Caco-2 (cell line): ENCODE results near the gene IRAK3. TPM values are rescaled to one million over a fixed set of nuclear protein-coding genes. Genes with fewer than 3 reads are reported as not detected.

Experiments
- BruUV-seq: library from RNA; stranded (reverse); fragments of 400-500 nt; replicated peaks from 2 replicates; lab custom pipeline; 2021; lab: Mats Ljungman, UMichigan
- CTCF ChIA-PET: fragments of 300-600 bp; sonication (Branson Sonifier 250); formaldehyde crosslinking; loops from one replicate; lab custom pipeline; 2022; ENCODE audit warnings: antibody characterized with exemption; lab: Charles Lee
- POLR2A ChIA-PET: fragments of 300-600 bp; sonication (Branson Sonifier 250); formaldehyde crosslinking; loops from one replicate; lab custom pipeline; 2022; ENCODE audit warnings: antibody characterized with exemption; lab: Charles Lee
- DNase-seq, 2 experiments: peaks; one replicate each; pipeline versions ENCODE4 v3.0.0 to v3.0.0-alpha.2; 2020 to 2022
- H3K27me3 ChIP-seq: replicated peaks from 2 replicates; pipeline ENCODE4 v1.6.0; 2011; ENCODE audit warnings: low read length; ENCODE audit not compliant: control insufficient read depth, insufficient read depth
- H3K36me3 ChIP-seq: 2 replicates; pipeline ENCODE4 v1.5.1; 2011; ENCODE audit warnings: low read length; ENCODE audit not compliant: control insufficient read depth, insufficient read depth
- H3K4me1 ChIP-seq: fragments of 250-450 bp; sonication (Bioruptor Pico); 2 replicates; pipeline ENCODE4 v1.5.1; 2020; ENCODE audit warnings: mild to moderate bottlenecking
- H3K4me3 ChIP-seq: 2 replicates; pipeline ENCODE4 v1.5.1; 2011; ENCODE audit warnings: low read depth, mild to moderate bottlenecking, control low read depth, low read length
- H3K9me3 ChIP-seq: fragments of 250-450 bp; sonication (Bioruptor Pico); 2 replicates; pipeline ENCODE4 v1.5.1; 2020; ENCODE audit warnings: mild to moderate bottlenecking, moderate library complexity
- H3K27ac Mint-ChIP-seq: one replicate; pipeline ENCODE4 v1.8.0; 2022; ENCODE audit warnings: mixed read lengths; ENCODE audit not compliant: unreplicated experiment
- H3K27me3 Mint-ChIP-seq: one replicate; pipeline ENCODE4 v1.8.0; 2022; ENCODE audit warnings: mixed read lengths; ENCODE audit not compliant: insufficient read depth, unreplicated experiment
- H3K36me3 Mint-ChIP-seq: one replicate; pipeline ENCODE4 v1.8.0; 2022; ENCODE audit warnings: mild to moderate bottlenecking, mixed read lengths; ENCODE audit not compliant: insufficient read depth, unreplicated experiment
- H3K4me1 Mint-ChIP-seq: one replicate; pipeline ENCODE4 v1.8.0; 2022; ENCODE audit warnings: low read depth, mixed read lengths; ENCODE audit not compliant: unreplicated experiment
- H3K4me3 Mint-ChIP-seq: one replicate; pipeline ENCODE4 v1.8.0; 2022; ENCODE audit warnings: mild to moderate bottlenecking, moderate library complexity, mixed read lengths; ENCODE audit not compliant: unreplicated experiment
- H3K9me3 Mint-ChIP-seq: one replicate; pipeline ENCODE4 v1.8.0; 2022; ENCODE audit warnings: mixed read lengths; ENCODE audit not compliant: unreplicated experiment
- CTCF ChIP-seq, 2 experiments: fragments of 200-600 bp in 1 of 2; IDR thresholded peaks; 1 replicate in 1 of 2; 2 replicates in 1 of 2; pipeline versions ENCODE4 v1.5.1 to v1.8.0; 2011 to 2022; ENCODE audit warnings: antibody characterized with exemption in 1 of 2, control low read depth in 1 of 2, inconsistent platforms in 1 of 2, low read depth in 1 of 2, low read length in 1 of 2, mild to moderate bottlenecking in 1 of 2, moderate library complexity in 1 of 2; ENCODE audit not compliant: insufficient read depth in 1 of 2, severe bottlenecking in 1 of 2, unreplicated experiment in 1 of 2
- intact Hi-C: fragments of 100-400 bp; cut with micrococcal nuclease; formaldehyde crosslinking; loops from one replicate; pipeline ENCODE4 v1.10.0; 2022; ENCODE audit not compliant: unreplicated experiment
- total RNA-seq: library from RNA; stranded (reverse); gene quantifications from 2 replicates; pipeline ENCODE4 v1.2.3, GENCODE V29; 2022

The IRAK3 gene
- total RNA-seq, 1 experiment from 2014 or later: not detected

- Histone ChIP-seq H3K27me3 (no peaks in the 10 kb centered on the region), H3K4me1 (peaks cover 15% of the 10 kb centered on the region), H3K9me3 (no peaks in the 10 kb centered on the region; the same call in 1 of the 2 replicates), H3K4me3 (no peak overlapping the region), H3K36me3 (no peaks in the 10 kb centered on the region)
- intact Hi-C loops: no loop called here
- peaks cover 6% of the 10 kb centered on the region for H3K36me3 Mint-ChIP-seq
- no peaks in the 10 kb centered on the region for H3K9me3 Mint-ChIP-seq
- no TSS peak for BruUV-seq
- no peak for DNase-seq
- CTCF ChIA-PET: interaction anchor here (2.6 kb wide), 1 partner anchor 32 kb away, joined by 5 read pairs; no protein-coding TSS in a partner anchor
- H3K27me3 Mint-ChIP-seq: peaks cover 3% of the 10 kb centered on the region
- H3K4me3 Mint-ChIP-seq: peak overlapping the region; percentile 7
- POLR2A ChIA-PET: no interaction called here
- H3K27ac Mint-ChIP-seq: no peak overlapping the region
- peaks cover 11% of the 10 kb centered on the region for H3K4me1 Mint-ChIP-seq
- TF ChIP-seq CTCF (IDR thresholded peaks at IDR 0.05; ENCODE audit: insufficient read depth in 1 of 2, low read depth in 1 of 2, low read length in 1 of 2, severe bottlenecking in 1 of 2, unreplicated experiment in 1 of 2): no peak
Measured at GRCh38 chr12:66236969-66237368, 48.0 kb downstream of the IRAK3 start.

- no peaks in the 10 kb centered on the region; the same call in 1 of the 2 replicates for H3K9me3 ChIP-seq
- CTCF ChIA-PET: no interaction called here
- H3K36me3 ChIP-seq: no peaks in the 10 kb centered on the region
- intact Hi-C loops: no loop called here
- Mint-ChIP-seq H3K4me3 (no peak overlapping the region), H3K36me3 (peaks cover 6% of the 10 kb centered on the region), H3K27me3 (peaks cover 3% of the 10 kb centered on the region), H3K27ac (no peak overlapping the region), H3K4me1 (peaks cover 11% of the 10 kb centered on the region), H3K9me3 (no peaks in the 10 kb centered on the region)
- BruUV-seq: no TSS peak
- H3K4me3 ChIP-seq: no peak overlapping the region
- peak in 1 of 2 experiments; percentile 7 for DNase-seq
- no peaks in the 10 kb centered on the region for H3K27me3 ChIP-seq
- TF ChIP-seq CTCF (IDR thresholded peaks at IDR 0.05; ENCODE audit: insufficient read depth in 1 of 2, low read depth in 1 of 2, low read length in 1 of 2, severe bottlenecking in 1 of 2, unreplicated experiment in 1 of 2): no peak
- POLR2A ChIA-PET: no interaction called here
- peaks cover 15% of the 10 kb centered on the region for H3K4me1 ChIP-seq
Measured at GRCh38 chr12:66237505-66238175, 48.6 kb downstream of the IRAK3 start.

- Histone ChIP-seq H3K4me1 (peaks cover 15% of the 10 kb centered on the region), H3K27me3 (no peaks in the 10 kb centered on the region), H3K9me3 (no peaks in the 10 kb centered on the region; the same call in 1 of the 2 replicates), H3K4me3 (no peak overlapping the region), H3K36me3 (no peaks in the 10 kb centered on the region)
- BruUV-seq: no TSS peak
- TF ChIP-seq CTCF (IDR thresholded peaks at IDR 0.05; ENCODE audit: insufficient read depth in 1 of 2, low read depth in 1 of 2, low read length in 1 of 2, severe bottlenecking in 1 of 2, unreplicated experiment in 1 of 2): no peak
- ChIA-PET POLR2A (no interaction called here), CTCF (no interaction called here)
- Mint-ChIP-seq H3K9me3 (no peaks in the 10 kb centered on the region), H3K4me1 (peaks cover 11% of the 10 kb centered on the region), H3K4me3 (no peak overlapping the region), H3K27ac (no peak overlapping the region), H3K36me3 (peaks cover 1% of the 10 kb centered on the region), H3K27me3 (peaks cover 3% of the 10 kb centered on the region)
- DNase-seq: no peak
- intact Hi-C loops: no loop called here
Measured at GRCh38 chr12:66239295-66239694, 50.3 kb downstream of the IRAK3 start.
